ENCODE data around the gene RABAC1.

The RABAC1 gene

DNA sequence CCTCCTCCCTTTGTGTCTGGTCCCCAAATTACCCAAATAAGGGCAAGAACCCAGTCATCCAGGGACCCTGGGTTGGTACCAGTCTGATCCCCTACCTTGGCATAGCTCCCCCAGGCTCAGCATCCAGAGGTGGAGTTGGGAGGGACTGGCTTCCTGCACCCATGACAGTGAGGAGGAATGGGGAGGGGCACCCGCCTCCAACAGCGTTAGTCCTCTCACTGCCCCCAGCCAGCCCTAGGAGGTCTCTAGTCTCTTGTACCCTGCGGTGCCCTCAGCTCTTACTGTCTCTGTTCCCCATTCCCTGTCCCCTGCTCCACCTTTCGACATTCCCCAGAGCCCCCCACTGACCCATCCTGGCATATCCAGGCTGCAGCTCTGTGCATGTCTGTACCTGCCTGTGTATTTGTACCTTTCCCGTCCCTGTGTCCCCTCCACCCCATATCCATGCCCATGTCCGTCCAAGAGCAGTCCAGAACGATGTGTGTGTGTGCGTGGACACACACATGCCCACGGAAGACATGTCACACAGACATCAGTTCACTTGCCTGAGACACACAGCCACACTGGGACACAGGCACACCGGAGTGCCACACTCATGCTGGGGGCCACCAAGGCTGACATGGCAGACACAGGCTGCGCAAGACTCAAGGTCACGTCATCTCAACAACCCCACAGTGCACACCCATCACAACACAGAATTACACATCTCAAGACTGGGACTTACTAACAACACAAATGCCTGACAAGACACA, 48.7 kb downstream of the RABAC1 start:
- H3K27ac ChIP-seq, result no peak overlapping the region
- TF ChIP-seq, protein P1, sequence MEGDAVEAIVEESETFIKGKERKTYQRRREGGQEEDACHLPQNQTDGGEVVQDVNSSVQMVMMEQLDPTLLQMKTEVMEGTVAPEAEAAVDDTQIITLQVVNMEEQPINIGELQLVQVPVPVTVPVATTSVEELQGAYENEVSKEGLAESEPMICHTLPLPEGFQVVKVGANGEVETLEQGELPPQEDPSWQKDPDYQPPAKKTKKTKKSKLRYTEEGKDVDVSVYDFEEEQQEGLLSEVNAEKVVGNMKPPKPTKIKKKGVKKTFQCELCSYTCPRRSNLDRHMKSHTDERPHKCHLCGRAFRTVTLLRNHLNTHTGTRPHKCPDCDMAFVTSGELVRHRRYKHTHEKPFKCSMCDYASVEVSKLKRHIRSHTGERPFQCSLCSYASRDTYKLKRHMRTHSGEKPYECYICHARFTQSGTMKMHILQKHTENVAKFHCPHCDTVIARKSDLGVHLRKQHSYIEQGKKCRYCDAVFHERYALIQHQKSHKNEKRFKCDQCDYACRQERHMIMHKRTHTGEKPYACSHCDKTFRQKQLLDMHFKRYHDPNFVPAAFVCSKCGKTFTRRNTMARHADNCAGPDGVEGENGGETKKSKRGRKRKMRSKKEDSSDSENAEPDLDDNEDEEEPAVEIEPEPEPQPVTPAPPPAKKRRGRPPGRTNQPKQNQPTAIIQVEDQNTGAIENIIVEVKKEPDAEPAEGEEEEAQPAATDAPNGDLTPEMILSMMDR (conservative IDR thresholded peaks at IDR 0.05), result no peak

DNA sequence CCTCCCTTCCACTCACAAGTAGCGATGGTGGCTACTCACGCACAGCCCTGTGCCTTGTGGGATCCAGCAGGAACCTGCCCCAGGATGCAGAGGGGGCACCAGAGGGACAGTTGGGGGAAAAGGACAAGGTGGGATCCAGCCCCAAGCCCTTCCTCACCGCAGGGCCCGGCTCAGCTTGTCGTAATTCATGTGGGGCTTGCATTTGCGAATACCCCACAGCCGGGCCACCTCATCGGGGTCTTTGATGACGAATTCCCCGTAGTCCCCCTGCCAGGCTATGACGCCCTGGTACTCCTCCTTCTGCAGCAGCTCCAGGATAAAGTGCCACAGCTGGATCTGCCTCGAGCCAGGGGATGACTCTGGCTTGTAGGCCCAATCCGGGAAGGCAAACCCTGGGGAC, 49.4 kb downstream of the RABAC1 start:
- H3K27ac ChIP-seq, result no peak overlapping the region
- TF ChIP-seq, protein P1 (conservative IDR thresholded peaks at IDR 0.05), result no peak

DNA sequence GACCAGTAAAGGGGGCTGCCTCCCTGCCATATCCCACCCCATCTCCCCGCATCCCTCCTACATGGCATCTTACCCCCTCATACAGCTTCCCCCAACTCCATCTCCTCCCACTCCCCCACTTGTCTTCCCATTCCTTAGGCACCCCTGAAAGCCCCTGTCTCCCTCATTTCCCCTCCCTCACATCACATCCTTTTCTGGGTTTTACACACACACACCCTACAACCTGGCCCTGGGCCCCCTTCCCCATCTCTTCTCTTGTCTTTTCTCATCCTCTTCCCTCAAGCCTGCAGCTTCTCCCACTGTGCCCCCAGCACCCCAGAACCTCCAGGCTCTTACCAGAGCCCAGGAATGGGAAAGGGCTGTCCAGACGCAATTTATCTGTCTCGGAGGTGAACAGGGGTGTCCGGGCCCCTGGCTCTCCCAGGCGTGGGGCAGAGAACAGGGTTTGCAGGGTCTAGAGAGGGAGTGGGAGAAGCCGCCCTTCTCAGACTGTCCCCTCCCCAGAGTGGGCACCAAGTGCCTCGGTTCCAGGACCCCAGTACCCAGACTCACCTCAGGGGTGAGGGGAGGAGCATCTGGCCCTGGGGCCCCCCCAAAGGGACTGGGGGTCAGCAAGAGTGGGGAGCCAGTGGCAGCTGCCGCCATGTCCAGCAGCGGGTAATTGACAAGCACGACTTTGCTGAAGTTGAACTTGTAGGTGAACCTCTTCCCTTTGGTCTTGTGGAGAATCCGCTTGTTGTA, 50.2 kb downstream of the RABAC1 start:
- H3K27ac ChIP-seq, result no peak overlapping the region
- TF ChIP-seq, protein P1 (conservative IDR thresholded peaks at IDR 0.05), result no peak

DNA sequence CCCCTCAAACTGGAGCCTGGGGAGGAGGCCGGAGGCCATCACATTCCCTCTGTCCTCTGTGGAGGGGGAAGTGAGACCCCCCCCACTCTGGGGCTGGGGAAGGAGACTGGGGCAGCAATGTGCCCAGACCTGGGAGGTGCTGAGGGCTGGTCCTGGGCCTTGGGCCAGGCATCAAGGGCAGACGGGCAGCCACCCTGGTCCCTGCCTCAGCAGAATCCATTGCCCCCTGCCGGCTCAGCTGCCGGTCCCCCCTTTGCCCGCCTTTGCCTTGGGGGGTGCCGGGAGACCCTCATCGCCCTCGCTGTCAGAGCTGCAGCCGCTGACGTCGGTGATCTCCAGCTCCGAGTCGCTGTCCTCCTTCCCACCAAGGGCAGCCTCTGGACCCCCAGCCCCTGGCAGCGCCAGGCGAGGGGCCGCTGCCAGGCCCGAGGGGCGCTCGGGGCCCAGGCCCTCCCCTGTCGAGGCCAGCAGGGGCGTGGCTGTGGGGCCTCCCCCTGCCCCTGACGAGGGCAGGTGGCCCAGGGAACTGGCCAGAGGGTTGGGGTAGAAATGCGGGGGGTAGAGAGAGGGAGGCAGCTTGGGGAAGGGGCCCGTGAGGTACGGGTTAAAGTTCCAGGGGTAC, 51.0 kb downstream of the RABAC1 start:
- TF ChIP-seq, protein P1 (conservative IDR thresholded peaks at IDR 0.05), result no peak
- H3K27ac ChIP-seq, result no peak overlapping the region

DNA sequence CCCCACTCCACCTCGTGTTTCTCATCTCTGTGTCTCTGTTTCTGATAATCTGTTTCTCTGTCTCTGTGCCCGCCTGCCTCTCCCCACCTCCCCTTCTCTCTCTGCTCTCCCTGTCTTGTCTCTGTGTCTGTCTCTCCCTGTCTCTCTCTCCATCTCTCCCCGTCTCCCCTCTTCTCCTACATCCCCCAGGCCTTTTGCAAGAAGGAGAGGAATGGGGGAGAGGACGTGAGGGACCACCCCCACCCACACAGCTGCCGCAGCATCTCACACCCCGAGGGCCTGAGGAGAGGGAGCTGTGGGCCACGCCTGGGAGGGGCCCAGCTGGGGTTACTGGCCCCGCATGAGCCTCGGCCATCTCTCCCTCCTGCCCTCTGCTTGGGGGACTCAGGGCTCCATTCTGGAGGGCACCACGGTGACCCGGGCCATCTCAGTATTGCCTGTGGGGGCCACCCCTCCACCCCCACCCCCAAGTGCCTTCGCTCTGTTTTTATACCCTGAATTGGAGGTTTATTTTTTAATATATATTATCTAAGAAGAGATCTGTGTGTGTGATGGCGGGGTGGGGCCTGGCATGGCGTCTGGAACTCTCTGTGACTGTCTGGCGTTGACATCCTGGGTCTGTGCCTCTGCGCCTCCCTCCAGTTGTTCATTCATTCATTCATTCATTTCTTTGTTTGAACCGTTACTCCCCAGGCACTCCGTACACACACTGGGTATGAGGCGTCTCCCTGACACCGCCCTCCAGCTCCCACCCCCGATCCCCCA, 52.0 kb downstream of the RABAC1 start:
- H3K27ac ChIP-seq, result no peak overlapping the region
- TF ChIP-seq, protein P1 (conservative IDR thresholded peaks at IDR 0.05), result no peak
